Neuronal stem cell (in vitro differentiated cells): ENCODE results near the gene UVSSA.

Experiments used
- DNase-seq: peaks from one replicate; pipeline ENCODE4 v3.0.0-alpha.2; 2013; ENCODE audit warnings: low spot score
- H2AFZ ChIP-seq: one replicate; pipeline ENCODE4 v1.6.1; 2013; ENCODE audit warnings: mild to moderate bottlenecking, low read length, inconsistent platforms
- H2AK5ac ChIP-seq: 2 replicates; pipeline ENCODE4 v1.6.1; 2013; ENCODE audit warnings: low read depth, mild to moderate bottlenecking, inconsistent platforms, low read length, moderate library complexity, mixed read lengths
- H2BK120ac ChIP-seq: 2 replicates; pipeline ENCODE4 v1.6.1; 2013; ENCODE audit warnings: low read depth, mild to moderate bottlenecking, inconsistent platforms, low read length, moderate library complexity, mixed read lengths
- H2BK12ac ChIP-seq: one replicate; pipeline ENCODE4 v1.6.1; 2013; ENCODE audit warnings: low read length, inconsistent platforms
- H2BK15ac ChIP-seq: 2 replicates; pipeline ENCODE4 v1.6.1; 2013; ENCODE audit warnings: mild to moderate bottlenecking, low read length, inconsistent platforms, mixed read lengths
- H2BK5ac ChIP-seq: one replicate; pipeline ENCODE4 v1.6.1; 2013; ENCODE audit warnings: inconsistent platforms, mild to moderate bottlenecking, low read length, moderate library complexity
- H3K14ac ChIP-seq: one replicate; pipeline ENCODE4 v1.6.1; 2013; ENCODE audit warnings: low read length, inconsistent platforms
- H3K18ac ChIP-seq: 2 replicates; pipeline ENCODE4 v1.6.1; 2013; ENCODE audit warnings: low read length, inconsistent platforms
- H3K23ac ChIP-seq: 2 replicates; pipeline ENCODE4 v1.6.1; 2013; ENCODE audit warnings: low read depth, mild to moderate bottlenecking, mixed read lengths, low read length, inconsistent platforms; ENCODE audit not compliant: poor library complexity
- H3K27ac ChIP-seq: replicated peaks from 3 replicates; pipeline ENCODE4 v1.5.1; 2013; ENCODE audit warnings: low read length, inconsistent platforms
- H3K27me3 ChIP-seq, 3 experiments: 2 replicates each; pipeline ENCODE4 v1.6.1; 2013; ENCODE audit warnings: low read length in 3 of 3, mild to moderate bottlenecking in 2 of 3, inconsistent platforms in 1 of 3, low read depth in 1 of 3, mixed read lengths in 1 of 3, moderate library complexity in 1 of 3; ENCODE audit not compliant: control insufficient read depth in 3 of 3, insufficient read depth in 3 of 3
- H3K36me3 ChIP-seq, 2 donors: replicated peaks in 1 of 2; 2 replicates each; pipeline ENCODE4 v1.6.1; 2013; ENCODE audit warnings: low read length in 2 of 2; ENCODE audit not compliant: control insufficient read depth in 2 of 2, insufficient read depth in 2 of 2
- H3K4ac ChIP-seq: 2 replicates; pipeline ENCODE4 v1.6.1; 2013; ENCODE audit warnings: inconsistent platforms, mild to moderate bottlenecking, low read length, moderate library complexity
- H3K4me1 ChIP-seq, 2 donors: 1 replicate in 1 of 2; 2 replicates in 1 of 2; pipeline ENCODE4 v1.6.1; 2013; ENCODE audit warnings: low read length in 2 of 2, low read depth in 1 of 2; ENCODE audit not compliant: control insufficient read depth in 2 of 2, insufficient read depth in 1 of 2
- H3K4me2 ChIP-seq: one replicate; pipeline ENCODE4 v1.6.1; 2013; ENCODE audit warnings: mild to moderate bottlenecking, low read length, inconsistent platforms; ENCODE audit not compliant: insufficient read depth, poor library complexity, severe bottlenecking
- H3K4me3 ChIP-seq, 2 donors: 2 replicates each; pipeline ENCODE4 v1.5.1; 2013; ENCODE audit warnings: low read length in 2 of 2, mild to moderate bottlenecking in 2 of 2, inconsistent platforms in 1 of 2, moderate library complexity in 1 of 2
- H3K79me1 ChIP-seq: one replicate; pipeline ENCODE4 v1.6.1; 2013; ENCODE audit warnings: low read depth, mild to moderate bottlenecking, inconsistent platforms, low read length, moderate library complexity
- H3K9ac ChIP-seq: one replicate; pipeline ENCODE4 v1.6.1; 2013; ENCODE audit warnings: mild to moderate bottlenecking, low read depth, low read length, inconsistent platforms; ENCODE audit not compliant: poor library complexity
- H3K9me3 ChIP-seq, 2 donors: replicated peaks in 1 of 2; 2 replicates each; pipeline versions ENCODE3 to v1.6.1; 2013; ENCODE audit warnings: low read length in 2 of 2, mild to moderate bottlenecking in 2 of 2, inconsistent platforms in 1 of 2, low read depth in 1 of 2, mixed read lengths in 1 of 2, moderate library complexity in 1 of 2; ENCODE audit not compliant: control insufficient read depth in 2 of 2, insufficient read depth in 1 of 2
- H4K8ac ChIP-seq: one replicate; pipeline ENCODE4 v1.6.1; 2013; ENCODE audit warnings: low read depth, mild to moderate bottlenecking, inconsistent platforms, low read length, moderate library complexity
- H4K91ac ChIP-seq: one replicate; pipeline ENCODE4 v1.6.1; 2013; ENCODE audit warnings: low read length, low read depth, mild to moderate bottlenecking, inconsistent platforms; ENCODE audit not compliant: poor library complexity
- WGBS, 2 donors: extraction: QIAGEN DNeasy Blood & Tissue Kit; methylation state at CpG; one replicate each; pipeline ENCODE4 v1.1.7; 2013; ENCODE audit warnings: missing lambda C conversion rate in 2 of 2, mixed read lengths in 1 of 2; ENCODE audit not compliant: insufficient read length in 2 of 2, insufficient replicate concordance in 1 of 2; ENCODE audit errors: extremely low coverage in 2 of 2; 5-methylcytosine and 5-hydroxymethylcytosine counted together

The UVSSA gene

DNA sequence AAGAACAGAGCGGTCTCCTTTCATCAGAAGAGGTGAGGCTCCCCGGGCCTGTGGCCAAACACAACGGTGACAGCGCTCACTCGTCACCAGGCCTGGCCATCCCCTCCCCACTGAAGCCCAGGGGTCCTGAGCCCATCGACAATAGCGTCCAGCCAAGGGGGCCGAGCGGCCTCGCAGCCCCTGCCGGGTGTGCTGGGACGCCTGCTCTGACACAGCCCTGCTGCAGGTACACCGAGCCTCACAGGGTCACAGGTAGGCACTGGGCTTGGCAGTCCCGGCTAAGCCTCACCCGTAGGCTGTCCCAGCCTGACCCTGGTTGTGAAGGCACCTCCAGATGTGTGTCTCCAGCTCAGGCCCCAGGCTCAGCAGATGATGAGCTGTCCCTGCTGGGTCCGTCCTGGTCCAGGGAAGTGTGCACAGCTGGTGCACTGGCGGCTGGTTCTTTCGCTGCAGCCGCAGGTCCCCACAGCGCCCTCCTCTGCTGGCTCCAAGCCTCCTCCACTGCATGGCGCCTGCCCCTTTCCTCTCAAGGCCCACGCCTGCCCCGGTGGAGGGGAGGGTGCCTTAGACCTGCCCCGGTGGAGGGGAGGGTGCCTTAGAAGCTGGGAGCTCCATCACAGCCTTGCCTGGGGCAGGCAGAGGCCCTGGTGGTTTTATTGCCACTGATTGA is 21.5 kb downstream of the UVSSA start:
- no peak for DNase-seq
- no peak overlapping the region for H3K4ac ChIP-seq
- no peaks in the 10 kb centered on the region for H3K27me3 ChIP-seq
- H3K27ac ChIP-seq = no peak overlapping the region
- H2BK15ac ChIP-seq = peak overlapping the region; percentile 10
- no peak overlapping the region for H2BK12ac ChIP-seq
- H3K36me3 ChIP-seq = peaks cover 6 to 26% of the 10 kb centered on the region in 2 donors
- no peak overlapping the region for H4K91ac ChIP-seq
- H2AFZ ChIP-seq = no peak overlapping the region
- peak overlapping the region; percentile 54 for H3K9ac ChIP-seq
- H3K23ac ChIP-seq = peak overlapping the region; percentile 77
- no peak overlapping the region for H3K4me3 ChIP-seq
- H2AK5ac ChIP-seq = peak overlapping the region; percentile 61
- H4K8ac ChIP-seq = no peak overlapping the region
- no peaks in the 10 kb centered on the region for H3K4me1 ChIP-seq
- WGBS, 2 donors = no CpG with 5 or more reads among the region's 24 CpGs
- peaks cover 0 to 2% of the 10 kb centered on the region in 2 donors for H3K9me3 ChIP-seq
- H3K4me2 ChIP-seq = no peak overlapping the region
- H3K18ac ChIP-seq = peak overlapping the region; percentile 67
- H2BK120ac ChIP-seq = no peak overlapping the region
- no peak overlapping the region for H2BK5ac ChIP-seq
- H3K14ac ChIP-seq = peak overlapping the region; percentile 75
- H3K79me1 ChIP-seq = peaks cover 3% of the 10 kb centered on the region

GRCh38 chr4:1369091-1369450 is 22.1 kb downstream of the UVSSA start:
- H4K91ac ChIP-seq = no peak overlapping the region
- no peak overlapping the region for H3K14ac ChIP-seq
- H3K4me1 ChIP-seq = no peaks in the 10 kb centered on the region
- no peak overlapping the region for H2AK5ac ChIP-seq
- no peak overlapping the region for H4K8ac ChIP-seq
- peak overlapping the region; percentile 3 for H3K18ac ChIP-seq
- no peak overlapping the region for H3K4me2 ChIP-seq
- H3K9me3 ChIP-seq = peaks cover 0 to 2% of the 10 kb centered on the region in 2 donors
- H3K27me3 ChIP-seq = no peaks in the 10 kb centered on the region
- no CpG with 5 or more reads among the region's 18 CpGs for WGBS, 2 donors
- no peak overlapping the region for H3K9ac ChIP-seq
- peak overlapping the region; percentile 10 for H2BK15ac ChIP-seq
- H3K27ac ChIP-seq = no peak overlapping the region
- no peak overlapping the region for H2AFZ ChIP-seq
- peaks cover 9 to 29% of the 10 kb centered on the region in 2 donors for H3K36me3 ChIP-seq
- no peak overlapping the region for H2BK5ac ChIP-seq
- H3K4me3 ChIP-seq = no peak overlapping the region
- peaks cover 3% of the 10 kb centered on the region for H3K79me1 ChIP-seq
- no peak for DNase-seq
- no peak overlapping the region for H3K4ac ChIP-seq
- H3K23ac ChIP-seq = peak overlapping the region; percentile 4
- H2BK120ac ChIP-seq = no peak overlapping the region
- H2BK12ac ChIP-seq = no peak overlapping the region

DNA sequence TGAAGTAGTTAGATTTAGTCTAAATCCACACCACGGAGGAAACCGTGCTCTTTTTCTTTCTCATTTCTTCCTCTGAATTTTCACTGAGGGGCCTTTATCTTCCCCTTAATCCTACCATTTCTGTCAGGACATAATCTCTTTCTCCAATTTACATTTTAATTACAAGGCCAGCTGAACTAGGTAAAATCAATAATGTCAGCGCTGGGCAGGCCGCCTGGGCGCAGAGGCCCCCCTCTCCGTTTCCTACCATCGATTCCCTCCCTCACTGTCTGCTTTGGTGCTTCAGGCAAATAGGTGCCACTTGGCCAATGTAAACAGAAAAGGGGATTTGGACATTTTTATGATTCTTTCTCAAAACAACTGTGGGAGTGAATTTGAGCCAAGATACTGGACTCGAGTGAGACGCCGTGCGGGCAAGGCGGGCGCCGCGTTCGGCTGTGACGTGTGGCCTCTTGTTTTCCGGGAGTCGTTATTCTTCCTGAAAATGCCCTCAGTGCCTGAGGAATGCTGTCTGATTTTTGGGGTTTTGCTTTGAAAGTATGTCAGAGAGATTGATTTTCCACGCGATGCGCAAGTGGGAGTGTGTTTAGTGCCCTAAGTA is 22.6 kb downstream of the UVSSA start:
- Histone ChIP-seq H3K4me2 (no peak overlapping the region), H3K27ac (no peak overlapping the region), H4K91ac (no peak overlapping the region), H2AFZ (no peak overlapping the region), H3K9ac (peak overlapping the region; percentile 24), H3K4me3 (no peak overlapping the region), H2BK15ac (no peak overlapping the region), H2BK12ac (no peak overlapping the region), H4K8ac (no peak overlapping the region), H3K27me3 (no peaks in the 10 kb centered on the region), H3K4me1 (no peaks in the 10 kb centered on the region), H2BK120ac (no peak overlapping the region), H3K4ac (no peak overlapping the region), H3K23ac (no peak overlapping the region), H3K79me1 (peaks cover 3% of the 10 kb centered on the region), H3K18ac (no peak overlapping the region), H3K9me3 (peaks cover 0 to 2% of the 10 kb centered on the region in 2 donors), H2AK5ac (no peak overlapping the region), H3K36me3 (peaks cover 9 to 29% of the 10 kb centered on the region in 2 donors), H3K14ac (no peak overlapping the region), H2BK5ac (no peak overlapping the region)
- no CpG with 5 or more reads among the region's 22 CpGs for WGBS, 2 donors
- no peak for DNase-seq

DNA sequence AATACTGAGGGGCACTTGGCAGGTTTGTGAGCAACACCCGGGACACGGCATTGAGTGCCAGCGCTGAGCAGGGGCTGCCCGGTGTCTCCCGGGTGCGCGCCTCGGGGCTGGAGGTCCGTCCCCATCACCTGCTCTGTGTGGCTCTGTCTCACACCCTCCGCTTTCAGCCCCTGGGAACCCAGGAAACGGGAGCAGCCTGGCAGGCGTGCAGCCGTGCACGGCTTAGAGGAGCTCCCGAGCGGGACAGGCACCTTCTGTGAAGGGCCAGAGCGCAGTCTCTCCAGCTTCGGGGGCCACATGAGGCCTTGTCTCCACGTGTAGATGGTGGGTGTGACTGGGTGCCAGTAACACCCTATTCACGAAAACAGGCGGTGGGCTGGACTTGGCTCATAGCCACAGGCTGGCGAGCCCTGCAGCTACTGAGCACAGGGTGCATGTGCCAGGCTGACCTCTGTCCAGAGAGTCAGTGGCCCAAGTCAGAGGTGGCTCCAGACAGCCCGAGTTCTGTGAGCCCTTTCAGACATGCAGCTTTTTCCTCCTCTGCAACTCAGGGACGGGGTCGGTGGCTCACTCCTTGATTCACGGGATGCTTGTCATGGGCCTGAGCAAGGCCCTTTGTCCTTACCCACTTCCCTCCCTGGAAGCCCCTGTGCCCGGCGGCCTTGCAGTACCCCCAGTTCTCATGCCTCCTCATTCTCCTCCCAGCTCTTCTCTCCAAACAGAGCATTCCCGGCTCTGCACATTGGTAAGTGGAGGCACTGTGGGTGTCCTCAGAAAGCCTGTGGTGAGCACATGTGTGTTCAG is 23.5 kb downstream of the UVSSA start:
- Histone ChIP-seq H3K4me2 (no peak overlapping the region), H4K8ac (no peak overlapping the region), H3K27me3 (no peaks in the 10 kb centered on the region), H3K14ac (no peak overlapping the region), H2BK15ac (no peak overlapping the region), H4K91ac (no peak overlapping the region), H3K4ac (no peak overlapping the region), H3K18ac (peak overlapping the region; percentile 1), H2BK5ac (no peak overlapping the region), H2AK5ac (no peak overlapping the region), H3K23ac (no peak overlapping the region), H3K27ac (no peak overlapping the region), H2AFZ (no peak overlapping the region), H2BK120ac (no peak overlapping the region), H3K9ac (no peak overlapping the region), H3K9me3 (peaks cover 0 to 2% of the 10 kb centered on the region in 2 donors), H3K79me1 (peaks cover 3% of the 10 kb centered on the region), H3K36me3 (peaks cover 9 to 34% of the 10 kb centered on the region in 2 donors), H2BK12ac (no peak overlapping the region), H3K4me1 (no peaks in the 10 kb centered on the region), H3K4me3 (no peak overlapping the region)
- DNase-seq = no peak
- WGBS, 2 donors = no CpG with 5 or more reads among the region's 29 CpGs
